ENCODE measurements around the gene ANKRD36C.
"Not testable (repeated sequence)": the region's sequence is repeated elsewhere in the genome, so short reads cannot be mapped to it uniquely, and the experiment has no call there.

- not testable (repeated sequence) for TF ChIP-seq POLR2A, CTCF (IDR thresholded peaks at IDR 0.05)
Observed at GRCh38 chr2:95930740-95931139, 60.9 kb downstream of the ANKRD36C start.

Measured in adrenal gland (tissue), 5 donors.